PC-9 (cell line): ENCODE measurements around the gene ZNF595.
"Not testable (repeated sequence)": the region's sequence is repeated elsewhere in the genome, so short reads cannot be mapped to it uniquely, and the experiment has no call there.

ENCODE experiments used
- EZH2 ChIP-seq: fragments of 200-600 bp; sonication (generic); IDR thresholded peaks from 2 replicates; pipeline ENCODE4 v1.8.0; 2017; ENCODE audit warnings: antibody characterized with exemption, low read depth
- TF ChIP-seq, protein P1 (sequence below): fragments of 200-600 bp; sonication (generic); conservative IDR thresholded peaks from 2 replicates; pipeline ENCODE4 v1.6.1; 2017; ENCODE audit warnings: mixed run types, antibody characterized with exemption, mild to moderate bottlenecking, moderate library complexity

DNA sequence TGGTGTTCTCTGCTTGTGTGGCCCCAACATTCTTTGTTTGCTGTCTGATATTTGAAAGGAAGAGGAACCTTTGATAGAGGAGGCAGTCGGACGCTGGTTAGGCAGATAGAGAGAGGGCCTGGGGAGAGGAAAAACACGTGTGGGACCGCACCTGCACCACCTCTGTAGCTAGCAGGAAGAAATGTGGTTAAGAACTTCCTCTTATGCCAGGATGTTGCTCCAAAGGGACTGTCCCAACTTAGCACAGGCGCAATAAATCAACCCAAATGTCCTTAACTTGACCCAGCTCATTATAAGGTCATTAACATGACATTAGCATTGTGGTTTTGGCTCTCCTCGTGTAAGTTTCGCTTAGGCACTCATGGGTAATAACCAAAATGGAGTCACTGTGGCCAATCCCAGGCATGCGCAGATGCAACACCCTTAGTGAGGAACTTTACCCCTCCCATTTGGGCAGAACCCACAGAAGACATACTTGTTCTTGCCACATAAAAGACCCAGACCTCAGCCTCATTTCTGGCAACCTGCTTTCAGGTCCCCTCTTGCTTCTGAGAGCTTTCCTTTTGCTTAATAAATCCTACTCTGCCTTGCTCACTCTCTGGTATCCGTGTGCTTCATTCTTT, 1.4 kb upstream of the ZNF595 start:
- TF ChIP-seq, protein P1, sequence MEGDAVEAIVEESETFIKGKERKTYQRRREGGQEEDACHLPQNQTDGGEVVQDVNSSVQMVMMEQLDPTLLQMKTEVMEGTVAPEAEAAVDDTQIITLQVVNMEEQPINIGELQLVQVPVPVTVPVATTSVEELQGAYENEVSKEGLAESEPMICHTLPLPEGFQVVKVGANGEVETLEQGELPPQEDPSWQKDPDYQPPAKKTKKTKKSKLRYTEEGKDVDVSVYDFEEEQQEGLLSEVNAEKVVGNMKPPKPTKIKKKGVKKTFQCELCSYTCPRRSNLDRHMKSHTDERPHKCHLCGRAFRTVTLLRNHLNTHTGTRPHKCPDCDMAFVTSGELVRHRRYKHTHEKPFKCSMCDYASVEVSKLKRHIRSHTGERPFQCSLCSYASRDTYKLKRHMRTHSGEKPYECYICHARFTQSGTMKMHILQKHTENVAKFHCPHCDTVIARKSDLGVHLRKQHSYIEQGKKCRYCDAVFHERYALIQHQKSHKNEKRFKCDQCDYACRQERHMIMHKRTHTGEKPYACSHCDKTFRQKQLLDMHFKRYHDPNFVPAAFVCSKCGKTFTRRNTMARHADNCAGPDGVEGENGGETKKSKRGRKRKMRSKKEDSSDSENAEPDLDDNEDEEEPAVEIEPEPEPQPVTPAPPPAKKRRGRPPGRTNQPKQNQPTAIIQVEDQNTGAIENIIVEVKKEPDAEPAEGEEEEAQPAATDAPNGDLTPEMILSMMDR: not testable (repeated sequence)
- TF ChIP-seq EZH2: not testable (repeated sequence)
